HUES64 (cell line): ENCODE measurements around the gene ARID3A.

Source experiments
- H3K27ac ChIP-seq: 2 replicates; pipeline ENCODE4 v1.7.0; 2013; ENCODE audit warnings: low read depth, low read length, inconsistent platforms
- H3K27me3 ChIP-seq: 2 replicates; pipeline ENCODE4 v1.6.1; 2013; ENCODE audit warnings: mild to moderate bottlenecking, low read length; ENCODE audit not compliant: insufficient read depth
- H3K36me3 ChIP-seq: 2 replicates; pipeline ENCODE4 v1.6.1; 2013; ENCODE audit warnings: mild to moderate bottlenecking, low read length; ENCODE audit not compliant: insufficient read depth
- H3K4me1 ChIP-seq: 2 replicates; pipeline ENCODE4 v1.6.1; 2013; ENCODE audit warnings: mild to moderate bottlenecking, low read length, moderate library complexity; ENCODE audit not compliant: insufficient read depth
- H3K4me3 ChIP-seq: 2 replicates; pipeline ENCODE4 v1.5.1; 2013; ENCODE audit warnings: mild to moderate bottlenecking, low read length, moderate library complexity
- H3K9ac ChIP-seq: 2 replicates; pipeline ENCODE4 v1.6.1; 2013; ENCODE audit warnings: mild to moderate bottlenecking, low read depth, low read length
- H3K9me3 ChIP-seq: 2 replicates; pipeline ENCODE4 v1.6.1; 2013; ENCODE audit warnings: low read depth, low read length; ENCODE audit not compliant: insufficient read depth
- WGBS: fragments of 150-250, 120-280 bp; methylation state at CpG from one replicate; pipeline ENCODE4 v1.1.7; 2013; ENCODE audit warnings: missing lambda C conversion rate; 5-methylcytosine and 5-hydroxymethylcytosine counted together

The ARID3A gene

GRCh38 chr19:989381-990081 is 63.7 kb downstream of the ARID3A start:
- no peaks in the 10 kb centered on the region for H3K27me3 ChIP-seq
- H3K9ac ChIP-seq, result no peak overlapping the region
- peaks cover 2% of the 10 kb centered on the region for H3K4me1 ChIP-seq
- H3K9me3 ChIP-seq, result no peaks in the 10 kb centered on the region
- H3K27ac ChIP-seq, result no peak overlapping the region
- H3K36me3 ChIP-seq, result peaks cover 65% of the 10 kb centered on the region
- 91% methylated on average over 25 of the region's 25 CpGs for WGBS
- H3K4me3 ChIP-seq, result no peak overlapping the region

- H3K4me3 ChIP-seq, result no peak overlapping the region
- no peaks in the 10 kb centered on the region for H3K27me3 ChIP-seq
- H3K36me3 ChIP-seq, result peaks cover 65% of the 10 kb centered on the region
- no peaks in the 10 kb centered on the region; the same call in 1 of the 2 replicates for H3K4me1 ChIP-seq
- WGBS, result 77% methylated on average over 27 of the region's 27 CpGs
- no peaks in the 10 kb centered on the region for H3K9me3 ChIP-seq
- no peak overlapping the region; the same call in 1 of the 2 replicates for H3K27ac ChIP-seq
- no peak overlapping the region for H3K9ac ChIP-seq
Observed at GRCh38 chr19:990119-990571, 64.3 kb downstream of the ARID3A start.

GRCh38 chr19:990746-991145 is 64.9 kb downstream of the ARID3A start:
- WGBS, result 91% methylated on average over 23 of the region's 23 CpGs
- H3K4me3 ChIP-seq, result no peak overlapping the region
- H3K27me3 ChIP-seq, result no peaks in the 10 kb centered on the region
- no peaks in the 10 kb centered on the region for H3K9me3 ChIP-seq
- H3K27ac ChIP-seq, result peak overlapping the region; percentile 30; the same call in 1 of the 2 replicates
- peaks cover 61% of the 10 kb centered on the region for H3K36me3 ChIP-seq
- H3K4me1 ChIP-seq, result no peaks in the 10 kb centered on the region; the same call in 1 of the 2 replicates
- H3K9ac ChIP-seq, result no peak overlapping the region

GRCh38 chr19:991174-991931 is 65.5 kb downstream of the ARID3A start:
- 86% methylated on average over 35 of the region's 47 CpGs for WGBS
- Histone ChIP-seq H3K4me3 (no peak overlapping the region), H3K4me1 (no peaks in the 10 kb centered on the region; the same call in 1 of the 2 replicates), H3K27me3 (no peaks in the 10 kb centered on the region; the same call in 1 of the 2 replicates), H3K9ac (no peak overlapping the region), H3K9me3 (no peaks in the 10 kb centered on the region), H3K36me3 (peaks cover 55% of the 10 kb centered on the region), H3K27ac (peak overlapping the region; percentile 30; the same call in 1 of the 2 replicates)

- H3K9ac ChIP-seq, result no peak overlapping the region
- WGBS, result 92% methylated on average over 42 of the region's 42 CpGs
Observed at GRCh38 chr19:991932-992669, 66.3 kb downstream of the ARID3A start.

GRCh38 chr19:992670-993055 is 66.8 kb downstream of the ARID3A start:
- no peak overlapping the region for H3K9ac ChIP-seq
- whole genome bisulfite sequencing, result 97% methylated on average over 12 of the region's 13 CpGs
- peaks cover 1% of the 10 kb centered on the region; the same call in 1 of the 2 replicates for H3K27me3 ChIP-seq
- no peaks in the 10 kb centered on the region for H3K9me3 ChIP-seq
- H3K4me1 ChIP-seq, result no peaks in the 10 kb centered on the region; the same call in 1 of the 2 replicates
- H3K4me3 ChIP-seq, result no peak overlapping the region
- peaks cover 43% of the 10 kb centered on the region for H3K36me3 ChIP-seq
- H3K27ac ChIP-seq, result no peak overlapping the region

More at GRCh38 chr19:991932-992669, 66.3 kb downstream of the ARID3A start:
- Histone ChIP-seq H3K4me3 (no peak overlapping the region), H3K36me3 (peaks cover 47% of the 10 kb centered on the region), H3K27me3 (no peaks in the 10 kb centered on the region; the same call in 1 of the 2 replicates), H3K27ac (no peak overlapping the region), H3K9me3 (no peaks in the 10 kb centered on the region), H3K4me1 (no peaks in the 10 kb centered on the region; the same call in 1 of the 2 replicates)

- Histone ChIP-seq H3K27ac (no peak overlapping the region), H3K27me3 (peaks cover 9% of the 10 kb centered on the region), H3K4me1 (no peaks in the 10 kb centered on the region; the same call in 1 of the 2 replicates), H3K9me3 (no peaks in the 10 kb centered on the region), H3K36me3 (peaks cover 38% of the 10 kb centered on the region), H3K4me3 (no peak overlapping the region), H3K9ac (no peak overlapping the region)
- 95% methylated on average over 17 of the region's 17 CpGs for WGBS
Observed at GRCh38 chr19:993361-993830, 67.6 kb downstream of the ARID3A start.

GRCh38 chr19:993831-994393 is 68.1 kb downstream of the ARID3A start:
- no peak overlapping the region for H3K9ac ChIP-seq
- no peak overlapping the region for H3K4me3 ChIP-seq
- no peak overlapping the region for H3K27ac ChIP-seq

GRCh38 chr19:994516-994915 is 68.7 kb downstream of the ARID3A start:
- Histone ChIP-seq H3K9ac (no peak overlapping the region), H3K27ac (no peak overlapping the region), H3K9me3 (no peaks in the 10 kb centered on the region), H3K27me3 (peaks cover 20% of the 10 kb centered on the region), H3K4me3 (no peak overlapping the region), H3K36me3 (peaks cover 34% of the 10 kb centered on the region), H3K4me1 (no peaks in the 10 kb centered on the region; the same call in 1 of the 2 replicates)
- 94% methylated on average over 18 of the region's 18 CpGs for WGBS

More at GRCh38 chr19:993831-994393, 68.1 kb downstream of the ARID3A start:
- Histone ChIP-seq H3K27me3 (peaks cover 14% of the 10 kb centered on the region), H3K4me1 (no peaks in the 10 kb centered on the region; the same call in 1 of the 2 replicates), H3K36me3 (peaks cover 34% of the 10 kb centered on the region), H3K9me3 (no peaks in the 10 kb centered on the region)
- WGBS, result 93% methylated on average over 43 of the region's 43 CpGs

GRCh38 chr19:995051-995827 is 69.4 kb downstream of the ARID3A start:
- peaks cover 24% of the 10 kb centered on the region for H3K27me3 ChIP-seq
- no peak overlapping the region for H3K27ac ChIP-seq
- H3K36me3 ChIP-seq, result peaks cover 29% of the 10 kb centered on the region
- H3K4me3 ChIP-seq, result no peak overlapping the region
- H3K9ac ChIP-seq, result no peak overlapping the region
- no peaks in the 10 kb centered on the region for H3K9me3 ChIP-seq
- 92% methylated on average over 26 of the region's 26 CpGs for WGBS
- no peaks in the 10 kb centered on the region; the same call in 1 of the 2 replicates for H3K4me1 ChIP-seq
